Panc1 (cell line): Measurements from ENCODE around the gene GLI1.
"Not testable (repeated sequence)": the region's sequence is repeated elsewhere in the genome, so short reads cannot be mapped to it uniquely, and the experiment has no call there.

ENCODE experiments used
- CTCF ChIP-seq: fragments of 450-650 bp; IDR thresholded peaks from 2 replicates; pipeline ENCODE4 v1.5.1; 2017; ENCODE audit warnings: mild to moderate bottlenecking
- POLR2AphosphoS5 ChIP-seq: IDR thresholded peaks from 2 replicates; pipeline ENCODE4 v1.6.1; 2012; ENCODE audit warnings: mild to moderate bottlenecking, low read depth, low read length, moderate library complexity

GRCh38 chr12:57502311-57502969, 42.9 kb downstream of the GLI1 start:
- not testable (repeated sequence) for TF ChIP-seq CTCF, POLR2AphosphoS5
